T-helper 2 cell (primary cell): ENCODE data around the gene RAB9B.
A peak's percentile ranks its signal among the peaks of the same experiment; 100 is the strongest.

Source experiments
- DNase-seq, 5 experiments: peaks; one replicate each; pipeline versions ENCODE4 v3.0.0 to v3.0.0-alpha.2; 2012 to 2022

RAB9B gene

DNA sequence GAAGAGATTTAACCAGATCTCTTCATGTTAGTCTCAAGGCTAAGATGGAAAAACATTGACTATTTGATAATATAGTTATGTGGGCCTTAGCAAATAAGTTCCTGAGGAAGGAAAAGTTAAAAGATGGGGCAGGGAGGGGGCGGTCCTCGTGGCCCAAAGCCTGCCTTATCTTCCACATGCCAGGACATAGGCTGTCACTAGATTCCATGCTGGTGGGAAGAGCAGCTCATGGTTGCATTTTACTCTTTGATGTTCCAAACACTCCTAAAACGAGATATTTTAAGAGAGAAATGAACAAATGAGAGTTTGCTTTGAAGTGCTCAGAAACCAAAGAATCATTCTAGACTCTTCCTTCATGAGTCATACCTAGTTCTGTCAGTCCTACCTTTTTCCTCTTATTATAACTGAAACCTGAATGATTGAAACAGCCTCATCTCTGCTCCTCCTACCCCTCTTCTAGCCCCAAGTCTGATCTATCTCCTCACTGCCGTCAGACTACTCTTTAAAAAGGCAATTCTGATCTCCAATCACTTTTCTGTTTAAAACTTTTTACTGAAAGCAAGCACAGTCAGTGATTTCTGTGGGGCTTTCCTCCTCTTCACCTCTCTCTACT, 25.1 kb downstream of the RAB9B start:
- peak in 1 of 5 experiments; percentile 16 for DNase-seq

GRCh38 chrX:103805860-103806259, 26.2 kb downstream of the RAB9B start:
- DNase-seq: no peak

DNA sequence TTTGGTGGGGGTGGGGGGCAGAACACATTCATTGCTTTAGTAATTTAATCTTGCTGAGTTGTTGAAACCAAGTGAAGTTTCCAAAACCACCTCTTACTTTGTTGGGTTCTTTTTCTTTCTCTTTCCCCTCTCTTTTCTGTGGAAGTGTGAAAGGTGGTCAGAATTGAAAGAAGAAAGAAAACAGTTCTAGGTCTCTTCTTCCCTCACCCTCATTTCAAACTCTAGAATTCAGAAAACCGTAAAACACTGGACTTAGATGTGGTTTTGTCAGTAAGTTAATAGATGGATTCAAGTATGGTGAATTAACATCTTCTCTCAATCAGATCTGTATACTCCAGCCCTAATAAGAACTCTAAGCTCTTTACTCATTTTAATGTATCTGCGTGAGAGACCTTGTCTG, 31.7 kb downstream of the RAB9B start:
- DNase-seq: peak in 1 of 5 experiments; percentile 19

GRCh38 chrX:103797691-103798090, 34.4 kb downstream of the RAB9B start:
- no peak for DNase-seq

DNA sequence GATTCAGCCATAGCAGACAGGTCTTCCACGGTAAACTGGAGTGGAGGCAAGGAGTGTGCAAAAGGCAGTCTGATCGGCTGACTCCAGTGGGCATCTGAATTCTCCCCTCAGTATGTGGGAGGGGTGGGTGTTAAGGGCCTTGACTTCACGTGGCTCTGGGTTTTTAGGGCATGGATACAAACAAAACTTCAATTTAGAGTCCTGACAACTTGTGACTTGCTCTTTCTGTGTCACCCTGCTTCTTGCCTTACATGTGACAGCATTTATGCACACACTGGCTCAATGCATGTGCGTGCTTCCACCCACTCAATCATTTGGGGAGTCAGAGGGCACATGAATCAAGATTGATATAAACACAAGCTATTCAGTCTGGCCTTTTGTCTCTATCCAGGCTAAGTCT, 37.9 kb downstream of the RAB9B start:
- no peak for DNase-seq

DNA sequence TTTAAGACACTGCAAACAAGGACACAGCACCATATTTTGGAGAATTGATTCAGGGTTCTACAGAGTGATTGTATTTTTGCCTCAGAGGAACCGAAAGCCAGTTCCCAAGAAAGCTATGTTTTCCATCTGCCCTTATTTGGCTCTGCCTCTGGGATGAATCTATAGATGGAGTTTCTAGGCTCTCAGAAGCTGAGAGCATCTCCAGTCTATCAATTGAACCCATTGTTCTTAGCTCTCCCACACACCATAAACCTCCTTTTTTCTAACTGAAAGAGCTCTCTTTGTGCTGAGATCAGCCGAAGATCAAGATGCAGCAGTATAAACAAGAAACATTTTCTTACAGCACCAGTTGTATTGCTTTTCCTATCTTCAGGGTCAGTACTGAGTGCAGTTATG, 38.5 kb downstream of the RAB9B start:
- DNase-seq: no peak

- no peak for DNase-seq
Measured at GRCh38 chrX:103792916-103793544, 39.0 kb downstream of the RAB9B start.

GRCh38 chrX:103791826-103792485, 40.1 kb downstream of the RAB9B start:
- no peak for DNase-seq

DNA sequence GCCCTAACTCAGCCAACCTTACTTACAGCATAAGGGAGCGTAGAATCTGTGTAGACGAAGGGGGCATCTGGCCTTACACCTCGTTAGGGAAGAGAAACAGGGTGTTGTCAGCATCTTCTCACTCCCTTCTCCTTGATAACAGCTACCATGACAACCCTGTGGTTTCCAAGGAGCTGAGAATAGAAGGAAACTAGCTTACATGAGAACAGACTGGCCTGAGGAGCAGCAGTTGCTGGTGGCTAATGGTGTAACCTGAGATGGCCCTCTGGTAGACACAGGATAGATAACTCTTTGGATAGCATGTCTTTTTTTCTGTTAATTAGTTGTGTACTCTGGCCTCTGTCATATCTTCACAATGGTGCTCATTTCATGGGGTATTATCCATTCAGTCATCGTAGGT, 40.8 kb downstream of the RAB9B start:
- DNase-seq: no peak

- no peak for DNase-seq
Measured at GRCh38 chrX:103789004-103789403, 43.1 kb downstream of the RAB9B start.

DNA sequence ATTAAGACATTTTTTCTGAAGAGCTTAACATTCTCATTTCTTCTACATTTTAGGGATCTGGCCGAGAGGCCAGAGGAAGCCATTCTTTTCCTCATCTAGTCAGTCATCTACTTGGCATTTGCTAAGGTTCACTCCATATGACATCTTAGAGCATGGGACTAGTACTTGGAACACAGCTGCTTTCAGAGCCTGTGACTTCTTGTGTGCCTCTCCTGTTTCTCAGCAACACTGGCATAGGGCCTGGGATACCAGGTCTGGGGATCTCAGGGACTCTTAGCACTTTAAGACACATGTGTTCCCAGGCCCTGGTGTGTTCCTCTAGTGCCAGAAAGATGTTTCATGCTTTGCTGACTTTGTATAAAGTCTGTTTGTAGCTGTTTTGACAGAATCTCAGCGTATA, 48.1 kb downstream of the RAB9B start:
- DNase-seq: no peak

GRCh38 chrX:103783196-103783595, 48.9 kb downstream of the RAB9B start:
- DNase-seq: no peak

DNA sequence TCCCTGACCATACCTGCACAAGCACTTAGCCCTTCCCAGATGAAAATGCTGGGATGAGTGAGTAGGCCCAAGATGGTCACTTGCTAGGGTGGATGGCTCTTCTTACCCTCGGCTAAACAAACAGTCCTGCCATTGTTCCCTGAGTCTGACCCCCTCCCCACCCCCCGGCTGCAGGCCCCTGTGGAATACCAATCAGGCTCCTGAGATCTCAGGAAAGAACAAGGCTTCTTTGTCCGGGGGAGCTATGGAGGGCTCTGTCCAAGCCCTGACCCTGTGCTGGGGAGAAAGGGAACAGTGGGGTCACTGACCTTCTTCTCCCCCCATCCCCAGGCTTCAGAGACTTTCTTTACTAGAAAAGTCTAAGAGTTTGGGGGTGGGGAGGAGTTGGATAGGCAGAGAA, 49.4 kb downstream of the RAB9B start:
- no peak for DNase-seq

DNA sequence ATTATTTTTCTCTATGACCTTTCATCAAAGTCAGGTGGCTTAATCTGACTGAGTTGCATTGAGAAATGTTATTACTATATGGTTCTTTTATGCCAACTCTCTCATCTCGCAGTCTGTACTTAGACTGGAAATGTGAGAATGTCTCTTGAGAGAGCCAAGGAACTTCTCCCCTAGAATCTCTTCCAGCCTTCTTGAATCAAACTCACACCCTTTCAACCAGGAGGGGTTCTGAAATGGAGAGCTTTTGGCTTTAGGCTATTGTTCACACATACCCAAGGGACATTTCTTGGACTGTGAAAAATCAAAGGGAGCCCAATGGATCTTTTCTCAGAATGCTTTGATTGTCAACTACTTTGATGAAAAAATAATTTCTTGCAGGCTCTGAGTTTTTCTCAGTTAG, 50.4 kb downstream of the RAB9B start:
- DNase-seq: no peak

GRCh38 chrX:103781062-103781402, 51.0 kb downstream of the RAB9B start:
- DNase-seq: no peak

DNA sequence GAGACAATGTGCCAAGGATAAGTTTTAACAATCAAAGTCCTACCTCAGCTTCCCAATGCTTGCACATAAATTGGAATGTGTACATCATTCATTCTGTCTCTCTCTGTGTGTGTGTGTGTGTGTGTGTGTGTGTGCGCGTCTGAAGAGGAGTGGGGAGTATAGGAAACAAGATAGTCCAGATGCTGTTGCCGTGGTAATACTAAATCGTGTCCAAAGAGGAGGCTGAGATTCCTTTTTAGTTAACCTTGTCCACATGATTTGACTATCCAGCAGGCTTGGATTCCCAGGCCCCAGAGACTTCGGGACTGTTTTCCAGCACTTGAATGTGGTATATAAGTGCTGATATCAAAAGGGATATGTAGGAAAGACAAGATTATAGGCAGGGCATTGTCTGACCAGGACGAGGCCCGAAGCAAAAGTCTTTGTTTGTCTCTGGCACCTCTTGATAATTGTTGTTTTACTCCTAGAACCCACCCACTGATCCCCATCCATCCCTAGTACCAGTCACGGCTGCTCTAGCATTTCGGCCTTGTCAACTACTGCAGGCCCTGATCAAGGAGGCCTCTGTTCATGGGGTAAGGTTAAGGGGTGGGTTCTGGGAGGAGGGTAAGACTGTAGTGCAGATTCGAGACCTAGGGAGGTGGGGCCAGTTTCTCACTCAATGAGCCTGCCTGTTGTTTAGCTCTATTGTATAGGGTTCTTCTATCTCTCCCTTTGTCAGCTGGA, 51.6 kb downstream of the RAB9B start:
- no peak for DNase-seq

DNA sequence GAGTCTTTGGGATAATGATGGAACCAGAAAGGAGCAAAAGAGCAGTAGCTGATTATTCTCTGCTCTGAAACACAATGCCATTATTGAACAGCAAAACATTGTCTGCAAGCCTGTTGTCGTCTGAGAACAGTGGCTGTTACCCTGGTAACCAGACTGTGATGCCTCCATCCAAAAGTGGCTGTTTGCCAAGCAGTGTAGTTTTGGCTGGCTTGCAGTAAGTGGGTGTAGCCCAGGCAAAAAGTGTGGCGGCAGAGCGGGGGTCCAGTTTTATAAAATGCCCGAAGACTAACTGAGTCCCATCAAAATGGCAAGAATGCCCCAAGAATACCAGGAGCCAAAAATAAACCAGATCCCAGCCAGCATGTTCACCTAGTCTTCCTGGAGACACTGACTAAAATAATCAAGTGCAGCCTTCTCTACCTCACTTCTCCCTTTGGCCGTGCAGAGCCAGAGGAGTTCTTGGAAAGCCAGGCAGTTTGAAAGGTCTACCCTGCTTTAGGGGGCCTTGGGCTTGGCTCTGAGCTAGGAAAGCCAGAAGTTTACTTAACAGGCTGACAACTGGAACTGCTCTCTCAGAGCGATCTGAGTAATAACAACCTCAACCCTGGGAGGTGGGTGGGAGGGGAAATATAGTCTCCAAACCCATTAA, 52.8 kb downstream of the RAB9B start:
- no peak for DNase-seq

DNA sequence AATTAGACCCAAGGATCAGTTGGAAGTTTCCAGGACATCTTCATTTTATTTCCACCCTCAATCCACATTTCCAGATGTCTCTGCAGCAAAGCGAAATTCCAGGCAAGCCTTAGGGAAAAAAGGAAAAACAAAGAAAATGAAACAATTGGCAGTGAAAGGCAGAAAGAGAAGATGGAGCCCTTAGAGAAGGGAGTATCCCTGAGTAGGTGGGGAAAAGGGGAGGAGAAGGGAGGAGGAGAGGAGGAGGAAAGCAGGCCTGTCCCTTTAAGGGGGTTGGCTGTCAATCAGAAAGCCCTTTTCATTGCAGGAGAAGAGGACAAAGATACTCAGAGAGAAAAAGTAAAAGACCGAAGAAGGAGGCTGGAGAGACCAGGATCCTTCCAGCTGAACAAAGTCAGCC, 55.5 kb downstream of the RAB9B start, which contains the start of gene PLP1:
TSS of gene PLP1 (plus strand) at position 295 of the 400 bp plus-strand sequence. CDS start 156 bp downstream, outside the sequence.
- DNase-seq: no peak

DNA sequence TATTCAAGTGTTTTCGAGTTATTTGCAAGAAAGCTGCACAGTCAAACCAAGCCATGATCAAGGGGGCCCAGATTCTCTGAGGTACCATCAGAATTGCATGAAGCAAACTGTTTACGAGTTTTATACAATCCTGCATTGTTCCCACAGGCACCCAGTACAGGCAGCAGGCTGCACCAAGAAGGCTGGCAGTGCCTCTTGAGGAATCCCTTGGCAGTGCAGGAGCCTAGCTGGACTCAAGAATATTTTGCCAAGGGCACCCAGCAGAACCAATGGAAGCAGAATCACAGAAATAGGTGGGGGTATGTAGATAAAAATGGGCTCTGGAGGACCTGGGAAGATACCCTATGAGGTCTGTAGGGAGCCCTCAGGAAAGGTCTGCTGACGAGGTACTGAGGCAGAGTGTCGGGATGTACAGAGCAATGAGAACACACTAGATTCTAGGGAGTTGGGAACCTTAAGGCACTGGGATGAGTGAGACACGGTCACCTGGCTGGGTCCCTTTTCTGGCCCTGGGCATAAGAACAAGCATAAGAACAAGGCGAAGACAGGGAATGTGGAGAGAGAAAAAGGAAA, 57.9 kb downstream of the RAB9B start:
- DNase-seq: peak in 1 of 5 experiments; percentile 12

DNA sequence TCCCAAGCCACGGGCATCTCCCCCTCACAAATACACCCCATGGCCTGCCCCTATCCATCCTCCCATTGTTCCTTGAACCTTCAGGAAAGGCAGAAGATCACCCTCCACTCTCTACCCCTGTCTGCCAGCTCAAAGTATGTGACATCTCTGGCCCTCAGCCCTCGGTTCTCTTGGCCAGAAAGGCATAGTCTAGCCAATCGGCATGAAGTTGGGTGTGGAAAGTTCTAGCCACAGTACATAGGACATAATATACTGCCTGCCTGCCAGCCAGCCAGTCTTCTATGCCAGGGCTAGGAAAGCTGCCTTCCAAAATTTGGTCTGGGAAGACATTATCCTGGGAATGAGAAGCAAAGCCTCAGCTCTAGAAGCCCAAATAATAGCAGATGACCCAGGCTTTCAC, 58.6 kb downstream of the RAB9B start:
- DNase-seq: no peak
